K562 (cell line): ENCODE measurements around the gene PGM2L1.

ENCODE experiments used
- CBFB ChIP-seq: sonication (generic); formaldehyde crosslinking; IDR thresholded peaks from 2 replicates; pipeline ENCODE4 v1.4.0; 2020; ENCODE audit warnings: mild to moderate bottlenecking, missing genetic modification reagents
- CTCF ChIP-seq, 3 experiments: IDR thresholded peaks in 2 of 3; conservative IDR thresholded peaks in 1 of 3; 2 replicates each; pipeline ENCODE4 v1.5.1; 2011 to 2012; ENCODE audit warnings: low read length in 3 of 3, mild to moderate bottlenecking in 3 of 3, control low read depth in 2 of 3, improper control_type of control experiment in 1 of 3, inconsistent platforms in 1 of 3, low read depth in 1 of 3, mixed read lengths in 1 of 3, moderate library complexity in 1 of 3; ENCODE audit not compliant: insufficient read depth in 2 of 3

- TF ChIP-seq CTCF (IDR thresholded peaks at IDR 0.05 in 2 of 3, conservative IDR thresholded peaks at IDR 0.05 in 1 of 3; ENCODE audit: insufficient read depth in 2 of 3, low read depth in 1 of 3, low read length in 3 of 3) (no peak), CBFB (CRISPR knock-in tag) (no peak)
Measured at GRCh38 chr11:74380746-74381439, 17.3 kb downstream of the PGM2L1 start.
